WTC11 (cell line): ENCODE results near the gene GNPTG.

Source experiments
- CREB1 ChIP-seq: sonication (generic); formaldehyde crosslinking; IDR thresholded peaks from 2 replicates; pipeline ENCODE4 v1.8.0; 2023; ENCODE audit warnings: mild to moderate bottlenecking, missing genetic modification reagents
- TF ChIP-seq, protein P1 (sequence below): fragments of 200-600 bp; IDR thresholded peaks from 2 replicates; pipeline ENCODE4 v1.8.0; 2022; ENCODE audit warnings: antibody characterized with exemption

DNA sequence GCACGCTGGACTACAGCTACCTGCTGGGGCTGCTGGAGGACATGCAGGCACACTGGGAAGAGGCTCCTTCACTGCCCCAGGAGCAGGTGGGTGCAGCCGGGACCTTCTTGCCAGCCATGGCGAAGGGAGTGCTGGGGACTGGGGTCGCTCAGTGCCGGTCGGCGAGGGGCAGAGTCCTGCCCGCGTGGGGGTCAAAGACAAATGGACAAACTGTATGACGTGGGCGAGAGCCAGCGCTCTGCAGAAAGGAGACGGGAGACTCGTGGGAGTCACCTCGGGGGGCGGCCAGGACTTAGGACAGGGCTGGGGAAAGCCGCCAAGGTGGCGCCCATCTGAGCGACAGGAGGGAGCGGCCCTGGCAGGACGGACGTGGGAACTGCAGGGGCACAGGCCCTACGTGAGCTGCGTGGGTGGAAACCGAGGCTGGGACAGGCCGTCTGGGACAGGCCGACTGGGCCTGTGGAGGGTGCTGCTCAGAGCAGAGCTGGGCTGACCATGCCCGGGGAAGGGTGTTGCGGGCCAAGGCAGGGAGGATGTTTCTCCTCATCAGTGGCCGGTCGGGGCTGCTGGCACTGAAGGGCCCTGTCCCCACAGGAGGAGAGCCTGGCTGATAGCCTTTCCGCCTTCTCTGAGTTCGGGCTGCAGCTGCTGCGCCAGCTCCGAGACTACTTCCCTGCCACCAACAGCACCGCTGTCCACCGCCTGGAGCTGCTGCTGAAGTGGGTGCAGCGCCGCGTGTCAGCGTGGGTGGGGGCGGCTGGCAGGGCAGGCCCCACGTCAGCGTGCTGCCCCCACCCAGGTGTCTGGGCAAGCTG lies 8.1 kb upstream of the GNPTG start:
- TF ChIP-seq, protein P1, sequence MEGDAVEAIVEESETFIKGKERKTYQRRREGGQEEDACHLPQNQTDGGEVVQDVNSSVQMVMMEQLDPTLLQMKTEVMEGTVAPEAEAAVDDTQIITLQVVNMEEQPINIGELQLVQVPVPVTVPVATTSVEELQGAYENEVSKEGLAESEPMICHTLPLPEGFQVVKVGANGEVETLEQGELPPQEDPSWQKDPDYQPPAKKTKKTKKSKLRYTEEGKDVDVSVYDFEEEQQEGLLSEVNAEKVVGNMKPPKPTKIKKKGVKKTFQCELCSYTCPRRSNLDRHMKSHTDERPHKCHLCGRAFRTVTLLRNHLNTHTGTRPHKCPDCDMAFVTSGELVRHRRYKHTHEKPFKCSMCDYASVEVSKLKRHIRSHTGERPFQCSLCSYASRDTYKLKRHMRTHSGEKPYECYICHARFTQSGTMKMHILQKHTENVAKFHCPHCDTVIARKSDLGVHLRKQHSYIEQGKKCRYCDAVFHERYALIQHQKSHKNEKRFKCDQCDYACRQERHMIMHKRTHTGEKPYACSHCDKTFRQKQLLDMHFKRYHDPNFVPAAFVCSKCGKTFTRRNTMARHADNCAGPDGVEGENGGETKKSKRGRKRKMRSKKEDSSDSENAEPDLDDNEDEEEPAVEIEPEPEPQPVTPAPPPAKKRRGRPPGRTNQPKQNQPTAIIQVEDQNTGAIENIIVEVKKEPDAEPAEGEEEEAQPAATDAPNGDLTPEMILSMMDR, result no peak
- TF ChIP-seq CREB1 (CRISPR knock-in tag), result no peak
